Small intestine (tissue), 7 donors: ENCODE measurements around the gene CTAGE9. TPM values are rescaled to one million over a fixed set of nuclear protein-coding genes. Genes with fewer than 3 reads are reported as not detected.

Source experiments
- DNase-seq, 2 donors: peaks; one replicate each; pipeline versions ENCODE4 v3.0.0 to v3.0.0-alpha.2; 2013
- FAIRE-seq: peaks from 2 replicates; lab custom pipeline; 2012; peaks lifted over from hg19 to GRCh38; lab: Jason Lieb, UNC
- H3K27ac ChIP-seq, 3 donors: one replicate each; pipeline ENCODE4 v1.5.1; 2013; ENCODE audit warnings: low read length in 2 of 3, mild to moderate bottlenecking in 2 of 3, control low read depth in 1 of 3, inconsistent platforms in 1 of 3, low read depth in 1 of 3, moderate library complexity in 1 of 3
- H3K27me3 ChIP-seq, 3 donors: one replicate each; pipeline ENCODE4 v1.6.1; 2013; ENCODE audit warnings: low read length in 3 of 3, inconsistent platforms in 1 of 3; ENCODE audit not compliant: control insufficient read depth in 3 of 3, insufficient read depth in 3 of 3
- H3K36me3 ChIP-seq, 3 donors: one replicate each; pipeline ENCODE4 v1.6.1; 2013; ENCODE audit warnings: low read length in 3 of 3, inconsistent platforms in 1 of 3, low read depth in 1 of 3, mild to moderate bottlenecking in 1 of 3, moderate library complexity in 1 of 3; ENCODE audit not compliant: control insufficient read depth in 3 of 3, insufficient read depth in 2 of 3
- H3K4me1 ChIP-seq, 3 donors: one replicate each; pipeline ENCODE4 v1.6.1; 2013; ENCODE audit warnings: low read length in 2 of 3, inconsistent platforms in 1 of 3, low read depth in 1 of 3, mild to moderate bottlenecking in 1 of 3, moderate library complexity in 1 of 3; ENCODE audit not compliant: control insufficient read depth in 3 of 3, insufficient read depth in 2 of 3
- H3K4me3 ChIP-seq, 3 donors: one replicate each; pipeline ENCODE4 v1.5.1; 2013; ENCODE audit warnings: low read length in 3 of 3, control low read depth in 1 of 3, inconsistent platforms in 1 of 3, low read depth in 1 of 3, mild to moderate bottlenecking in 1 of 3, moderate library complexity in 1 of 3
- H3K9me3 ChIP-seq, 2 donors: one replicate each; pipeline ENCODE4 v1.6.1; 2013; ENCODE audit warnings: low read depth in 1 of 2, low read length in 1 of 2; ENCODE audit not compliant: control insufficient read depth in 2 of 2, insufficient read depth in 1 of 2
- WGBS, 3 donors: extraction: QIAGEN DNeasy Blood & Tissue Kit; methylation state at CpG; one replicate each; pipeline ENCODE4 v1.1.7; 2013; 5-methylcytosine and 5-hydroxymethylcytosine counted together
- polyA plus RNA-seq, 4 donors: library from polyadenylated mRNA; stranded (reverse) in 3 of 4; unstranded in 1 of 4; fragments of 200-250 nt in 3 of 4; fragments of 120-200 nt in 1 of 4; gene quantifications; one replicate each; pipeline versions ENCODE4 v1.2.1 to v1.2.3, GENCODE V29; 2013
- donor health status: healthy with polysubstance abuse.
- donor health status: control.
- donor health status: control.
- donor health status: Bipolar disorder and iron deficiency.
- donor health status: healthy.

The CTAGE9 gene
- polyA plus RNA-seq, 4 donors = 0.61 TPM; not detected in 3

- FAIRE-seq (no peak), DNase-seq (no peak)
- peaks cover 0 to 2% (median 0%) of the 10 kb centered on the region in 3 donors for H3K4me1 ChIP-seq
- no peak overlapping the region for H3K27ac ChIP-seq
- no peak overlapping the region for H3K4me3 ChIP-seq
- 83 to 93% (median 84%) methylated on average over 9 of the region's 9 CpGs for WGBS, 3 donors
- H3K9me3 ChIP-seq = no peaks in the 10 kb centered on the region
- peaks cover 0 to 8% (median 0%) of the 10 kb centered on the region in 3 donors for H3K36me3 ChIP-seq
- H3K27me3 ChIP-seq = no peaks in the 10 kb centered on the region
These were observed 25.3 kb upstream of the CTAGE9 start for GRCh38 chr6:131736003-131736596.

GRCh38 chr6:131733376-131734016 lies 22.7 kb upstream of the CTAGE9 start:
- WGBS, 3 donors = 74 to 88% (median 85%) methylated on average over 9 of the region's 9 CpGs
- Histone ChIP-seq H3K27ac (no peak overlapping the region), H3K4me3 (no peak overlapping the region), H3K27me3 (no peaks in the 10 kb centered on the region), H3K36me3 (peaks cover 0 to 8% (median 0%) of the 10 kb centered on the region in 3 donors), H3K9me3 (no peaks in the 10 kb centered on the region), H3K4me1 (no peaks in the 10 kb centered on the region)
- FAIRE-seq (no peak), DNase-seq (no peak)

- no peaks in the 10 kb centered on the region for H3K4me1 ChIP-seq
- FAIRE-seq (no peak), DNase-seq (no peak)
- no peaks in the 10 kb centered on the region for H3K27me3 ChIP-seq
- H3K9me3 ChIP-seq = no peaks in the 10 kb centered on the region
- peaks cover 0 to 8% (median 0%) of the 10 kb centered on the region in 3 donors for H3K36me3 ChIP-seq
- H3K27ac ChIP-seq = no peak overlapping the region
- H3K4me3 ChIP-seq = no peak overlapping the region
These were observed 20.4 kb upstream of the CTAGE9 start for GRCh38 chr6:131731224-131731623.

- DNase-seq = no peak
- no peak overlapping the region for H3K4me3 ChIP-seq
- FAIRE-seq = no peak
- H3K27me3 ChIP-seq = no peaks in the 10 kb centered on the region
- 83 to 87% (median 85%) methylated on average over 5 of the region's 5 CpGs for WGBS, 3 donors
- peaks cover 0 to 8% (median 0%) of the 10 kb centered on the region in 3 donors for H3K36me3 ChIP-seq
- H3K4me1 ChIP-seq = no peaks in the 10 kb centered on the region
- H3K9me3 ChIP-seq = no peaks in the 10 kb centered on the region
- H3K27ac ChIP-seq = no peak overlapping the region
These were observed 19.4 kb upstream of the CTAGE9 start for GRCh38 chr6:131730264-131730663.

- Histone ChIP-seq H3K27ac (no peak overlapping the region), H3K4me3 (no peak overlapping the region), H3K4me1 (no peaks in the 10 kb centered on the region), H3K9me3 (no peaks in the 10 kb centered on the region), H3K27me3 (no peaks in the 10 kb centered on the region), H3K36me3 (peaks cover 0 to 6% (median 0%) of the 10 kb centered on the region in 3 donors)
- no peak for FAIRE-seq
- DNase-seq = no peak
- WGBS, 3 donors = 70 to 78% (median 72%) methylated on average over 4 of the region's 4 CpGs
These were observed 18.7 kb upstream of the CTAGE9 start for GRCh38 chr6:131729550-131729949.

GRCh38 chr6:131728296-131728939 lies 17.6 kb upstream of the CTAGE9 start:
- H3K27ac ChIP-seq = no peak overlapping the region
- 80 to 86% (median 83%) methylated on average over 3 of the region's 3 CpGs for WGBS, 3 donors
- peaks cover 0 to 1% (median 0%) of the 10 kb centered on the region in 3 donors for H3K36me3 ChIP-seq
- DNase-seq = no peak
- no peaks in the 10 kb centered on the region for H3K27me3 ChIP-seq
- H3K4me1 ChIP-seq = no peaks in the 10 kb centered on the region
- no peak overlapping the region for H3K4me3 ChIP-seq
- FAIRE-seq = no peak
- H3K9me3 ChIP-seq = no peaks in the 10 kb centered on the region

- 75 to 85% (median 82%) methylated on average over 4 of the region's 4 CpGs for WGBS, 3 donors
- DNase-seq (no peak), FAIRE-seq (no peak)
- H3K4me1 ChIP-seq = no peaks in the 10 kb centered on the region
- no peak overlapping the region for H3K4me3 ChIP-seq
- H3K36me3 ChIP-seq = no peaks in the 10 kb centered on the region
- no peaks in the 10 kb centered on the region for H3K27me3 ChIP-seq
- no peak overlapping the region for H3K27ac ChIP-seq
- no peaks in the 10 kb centered on the region for H3K9me3 ChIP-seq
These were observed 17.1 kb upstream of the CTAGE9 start for GRCh38 chr6:131727868-131728267.

GRCh38 chr6:131727467-131727866 lies 16.6 kb upstream of the CTAGE9 start:
- Histone ChIP-seq H3K27ac (no peak overlapping the region), H3K36me3 (peaks cover 0 to 2% (median 0%) of the 10 kb centered on the region in 3 donors), H3K27me3 (no peaks in the 10 kb centered on the region), H3K4me1 (no peaks in the 10 kb centered on the region), H3K9me3 (no peaks in the 10 kb centered on the region), H3K4me3 (no peak overlapping the region)
- no peak for DNase-seq
- FAIRE-seq = no peak
- WGBS, 3 donors = 91 to 99% (median 92%) methylated on average over 5 of the region's 5 CpGs
